ENCODE results near the gene RSRC1.
"Not testable (repeated sequence)": the region's sequence is repeated elsewhere in the genome, so short reads cannot be mapped to it uniquely, and the experiment has no call there.

Gene RSRC1

GRCh38 chr3:158488670-158489069 is 378.8 kb downstream of the RSRC1 start:
- no peaks in the 10 kb centered on the region for H3K36me3 ChIP-seq (ENCODE audit: control insufficient read depth in 2 of 2, insufficient read depth in 2 of 2, low read length in 2 of 2)
- H3K9me3 ChIP-seq (ENCODE audit: control insufficient read depth in 2 of 2, low read length in 2 of 2), result no peaks in the 10 kb centered on the region
- no peak overlapping the region for H3K27ac ChIP-seq (ENCODE audit: low read length)
- H3K27me3 ChIP-seq (ENCODE audit: control insufficient read depth in 1 of 2, insufficient read depth in 2 of 2, low read length in 2 of 2), result no peaks in the 10 kb centered on the region
- H3K4me1 ChIP-seq (ENCODE audit: control insufficient read depth, insufficient read depth, low read length), result no peaks in the 10 kb centered on the region
- H3K4me3 ChIP-seq (ENCODE audit: low read length in 2 of 2), result no peak overlapping the region
- H3K9ac ChIP-seq (ENCODE audit: low read length in 2 of 2), result no peak overlapping the region

- no peak overlapping the region for H3K27ac ChIP-seq (ENCODE audit: low read length)
- no peak overlapping the region for H3K4me3 ChIP-seq (ENCODE audit: low read length in 2 of 2)
- H3K9me3 ChIP-seq (ENCODE audit: control insufficient read depth in 2 of 2, low read length in 2 of 2), result no peaks in the 10 kb centered on the region
- H3K9ac ChIP-seq (ENCODE audit: low read length in 2 of 2), result no peak overlapping the region
- no peaks in the 10 kb centered on the region for H3K27me3 ChIP-seq (ENCODE audit: control insufficient read depth in 1 of 2, insufficient read depth in 2 of 2, low read length in 2 of 2)
- no peaks in the 10 kb centered on the region for H3K36me3 ChIP-seq (ENCODE audit: control insufficient read depth in 2 of 2, insufficient read depth in 2 of 2, low read length in 2 of 2)
- H3K4me1 ChIP-seq (ENCODE audit: control insufficient read depth, insufficient read depth, low read length), result no peaks in the 10 kb centered on the region
Measured at GRCh38 chr3:158489181-158489580, 379.3 kb downstream of the RSRC1 start.

GRCh38 chr3:158491968-158492367 is 382.1 kb downstream of the RSRC1 start:
- no peaks in the 10 kb centered on the region for H3K36me3 ChIP-seq (ENCODE audit: control insufficient read depth in 2 of 2, insufficient read depth in 2 of 2, low read length in 2 of 2)
- no peak overlapping the region for H3K27ac ChIP-seq (ENCODE audit: low read length)
- no peak overlapping the region for H3K4me3 ChIP-seq (ENCODE audit: low read length in 2 of 2)
- H3K27me3 ChIP-seq (ENCODE audit: control insufficient read depth in 1 of 2, insufficient read depth in 2 of 2, low read length in 2 of 2), result no peaks in the 10 kb centered on the region
- H3K9me3 ChIP-seq (ENCODE audit: control insufficient read depth in 2 of 2, low read length in 2 of 2), result no peaks in the 10 kb centered on the region
- H3K9ac ChIP-seq (ENCODE audit: low read length in 2 of 2), result no peak overlapping the region
- H3K4me1 ChIP-seq (ENCODE audit: control insufficient read depth, insufficient read depth, low read length), result no peaks in the 10 kb centered on the region

- Histone ChIP-seq H3K4me3 (ENCODE audit: low read length in 2 of 2) (no peak overlapping the region), H3K9ac (ENCODE audit: low read length in 2 of 2) (no peak overlapping the region), H3K27ac (ENCODE audit: low read length) (no peak overlapping the region), H3K27me3 (ENCODE audit: control insufficient read depth in 1 of 2, insufficient read depth in 2 of 2, low read length in 2 of 2) (no peaks in the 10 kb centered on the region), H3K9me3 (ENCODE audit: control insufficient read depth in 2 of 2, low read length in 2 of 2) (no peaks in the 10 kb centered on the region), H3K36me3 (ENCODE audit: control insufficient read depth in 2 of 2, insufficient read depth in 2 of 2, low read length in 2 of 2) (no peaks in the 10 kb centered on the region), H3K4me1 (ENCODE audit: control insufficient read depth, insufficient read depth, low read length) (no peaks in the 10 kb centered on the region)
Measured at GRCh38 chr3:158492685-158493084, 382.8 kb downstream of the RSRC1 start.

- Histone ChIP-seq H3K4me1 (ENCODE audit: control insufficient read depth, insufficient read depth, low read length) (no peaks in the 10 kb centered on the region), H3K27ac (ENCODE audit: low read length) (no peak overlapping the region), H3K36me3 (ENCODE audit: control insufficient read depth in 2 of 2, insufficient read depth in 2 of 2, low read length in 2 of 2) (no peaks in the 10 kb centered on the region), H3K4me3 (ENCODE audit: low read length in 2 of 2) (no peak overlapping the region), H3K9me3 (ENCODE audit: control insufficient read depth in 2 of 2, low read length in 2 of 2) (peaks cover 0 to 2% of the 10 kb centered on the region in 2 donors), H3K9ac (ENCODE audit: low read length in 2 of 2) (no peak overlapping the region), H3K27me3 (ENCODE audit: control insufficient read depth in 1 of 2, insufficient read depth in 2 of 2, low read length in 2 of 2) (no peaks in the 10 kb centered on the region)
Measured at GRCh38 chr3:158493931-158494330, 384.0 kb downstream of the RSRC1 start.

GRCh38 chr3:158494673-158495072 is 384.8 kb downstream of the RSRC1 start:
- Histone ChIP-seq H3K27me3 (ENCODE audit: control insufficient read depth in 1 of 2, insufficient read depth in 2 of 2, low read length in 2 of 2) (no peaks in the 10 kb centered on the region), H3K9me3 (ENCODE audit: control insufficient read depth in 2 of 2, low read length in 2 of 2) (peaks cover 0 to 3% of the 10 kb centered on the region in 2 donors), H3K36me3 (ENCODE audit: control insufficient read depth in 2 of 2, insufficient read depth in 2 of 2, low read length in 2 of 2) (no peaks in the 10 kb centered on the region), H3K9ac (ENCODE audit: low read length in 2 of 2) (no peak overlapping the region), H3K4me3 (ENCODE audit: low read length in 2 of 2) (no peak overlapping the region), H3K4me1 (ENCODE audit: control insufficient read depth, insufficient read depth, low read length) (no peaks in the 10 kb centered on the region), H3K27ac (ENCODE audit: low read length) (no peak overlapping the region)

GRCh38 chr3:158495398-158495902 is 385.6 kb downstream of the RSRC1 start:
- not testable (repeated sequence) for H3K9me3 ChIP-seq (ENCODE audit: control insufficient read depth in 2 of 2, low read length in 2 of 2); H3K9ac ChIP-seq (ENCODE audit: low read length in 2 of 2); H3K36me3 ChIP-seq (ENCODE audit: control insufficient read depth in 2 of 2, insufficient read depth in 2 of 2, low read length in 2 of 2); H3K27me3 ChIP-seq (ENCODE audit: control insufficient read depth in 1 of 2, insufficient read depth in 2 of 2, low read length in 2 of 2); H3K27ac ChIP-seq (ENCODE audit: low read length); H3K4me3 ChIP-seq (ENCODE audit: low read length in 2 of 2); H3K4me1 ChIP-seq (ENCODE audit: control insufficient read depth, insufficient read depth, low read length)

GRCh38 chr3:158505117-158505516 is 395.2 kb downstream of the RSRC1 start:
- Histone ChIP-seq H3K9me3 (ENCODE audit: control insufficient read depth in 2 of 2, low read length in 2 of 2) (no peaks in the 10 kb centered on the region), H3K4me3 (ENCODE audit: low read length in 2 of 2) (no peak overlapping the region), H3K9ac (ENCODE audit: low read length in 2 of 2) (no peak overlapping the region), H3K27ac (ENCODE audit: low read length) (no peak overlapping the region), H3K27me3 (ENCODE audit: control insufficient read depth in 1 of 2, insufficient read depth in 2 of 2, low read length in 2 of 2) (no peaks in the 10 kb centered on the region), H3K36me3 (ENCODE audit: control insufficient read depth in 2 of 2, insufficient read depth in 2 of 2, low read length in 2 of 2) (no peaks in the 10 kb centered on the region), H3K4me1 (ENCODE audit: control insufficient read depth, insufficient read depth, low read length) (no peaks in the 10 kb centered on the region)

- H3K4me3 ChIP-seq (ENCODE audit: low read length in 2 of 2), result no peak overlapping the region
- H3K9ac ChIP-seq (ENCODE audit: low read length in 2 of 2), result no peak overlapping the region
- no peaks in the 10 kb centered on the region for H3K27me3 ChIP-seq (ENCODE audit: control insufficient read depth in 1 of 2, insufficient read depth in 2 of 2, low read length in 2 of 2)
- H3K27ac ChIP-seq (ENCODE audit: low read length), result no peak overlapping the region
- H3K4me1 ChIP-seq (ENCODE audit: control insufficient read depth, insufficient read depth, low read length), result no peaks in the 10 kb centered on the region
- no peaks in the 10 kb centered on the region for H3K9me3 ChIP-seq (ENCODE audit: control insufficient read depth in 2 of 2, low read length in 2 of 2)
- H3K36me3 ChIP-seq (ENCODE audit: control insufficient read depth in 2 of 2, insufficient read depth in 2 of 2, low read length in 2 of 2), result no peaks in the 10 kb centered on the region
Measured at GRCh38 chr3:158506456-158506855, 396.6 kb downstream of the RSRC1 start.

- Histone ChIP-seq H3K4me1 (ENCODE audit: control insufficient read depth, insufficient read depth, low read length) (no peaks in the 10 kb centered on the region), H3K36me3 (ENCODE audit: control insufficient read depth in 2 of 2, insufficient read depth in 2 of 2, low read length in 2 of 2) (no peaks in the 10 kb centered on the region), H3K27me3 (ENCODE audit: control insufficient read depth in 1 of 2, insufficient read depth in 2 of 2, low read length in 2 of 2) (no peaks in the 10 kb centered on the region), H3K9ac (ENCODE audit: low read length in 2 of 2) (no peak overlapping the region), H3K27ac (ENCODE audit: low read length) (no peak overlapping the region), H3K4me3 (ENCODE audit: low read length in 2 of 2) (no peak overlapping the region), H3K9me3 (ENCODE audit: control insufficient read depth in 2 of 2, low read length in 2 of 2) (no peaks in the 10 kb centered on the region)
Measured at GRCh38 chr3:158508481-158508880, 398.6 kb downstream of the RSRC1 start.

GRCh38 chr3:158509891-158510290 is 400.0 kb downstream of the RSRC1 start:
- H3K9me3 ChIP-seq (ENCODE audit: control insufficient read depth in 2 of 2, low read length in 2 of 2), result no peaks in the 10 kb centered on the region
- H3K27ac ChIP-seq (ENCODE audit: low read length), result no peak overlapping the region
- no peaks in the 10 kb centered on the region for H3K27me3 ChIP-seq (ENCODE audit: control insufficient read depth in 1 of 2, insufficient read depth in 2 of 2, low read length in 2 of 2)
- no peaks in the 10 kb centered on the region for H3K36me3 ChIP-seq (ENCODE audit: control insufficient read depth in 2 of 2, insufficient read depth in 2 of 2, low read length in 2 of 2)
- H3K9ac ChIP-seq (ENCODE audit: low read length in 2 of 2), result no peak overlapping the region
- H3K4me3 ChIP-seq (ENCODE audit: low read length in 2 of 2), result no peak overlapping the region
- no peaks in the 10 kb centered on the region for H3K4me1 ChIP-seq (ENCODE audit: control insufficient read depth, insufficient read depth, low read length)
